IPS DF 4.7 (cell line): ENCODE data around the gene NEU4.
"Not testable (repeated sequence)": the region's sequence is repeated elsewhere in the genome, so short reads cannot be mapped to it uniquely, and the experiment has no call there.

Experiments
- DNase-seq: peaks from one replicate; pipeline ENCODE4 v3.0.0-alpha.2; 2013; ENCODE audit warnings: low spot score; ENCODE audit errors: extremely low read depth

The NEU4 gene, protein sequence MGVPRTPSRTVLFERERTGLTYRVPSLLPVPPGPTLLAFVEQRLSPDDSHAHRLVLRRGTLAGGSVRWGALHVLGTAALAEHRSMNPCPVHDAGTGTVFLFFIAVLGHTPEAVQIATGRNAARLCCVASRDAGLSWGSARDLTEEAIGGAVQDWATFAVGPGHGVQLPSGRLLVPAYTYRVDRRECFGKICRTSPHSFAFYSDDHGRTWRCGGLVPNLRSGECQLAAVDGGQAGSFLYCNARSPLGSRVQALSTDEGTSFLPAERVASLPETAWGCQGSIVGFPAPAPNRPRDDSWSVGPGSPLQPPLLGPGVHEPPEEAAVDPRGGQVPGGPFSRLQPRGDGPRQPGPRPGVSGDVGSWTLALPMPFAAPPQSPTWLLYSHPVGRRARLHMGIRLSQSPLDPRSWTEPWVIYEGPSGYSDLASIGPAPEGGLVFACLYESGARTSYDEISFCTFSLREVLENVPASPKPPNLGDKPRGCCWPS

GRCh38 chr2:241808721-241809382, at the start of gene NEU4:
Gene NEU4, plus strand, starts transcription at chr2:241809193. Its CDS starts 5,292 bp downstream, at chr2:241814485.
- no peak for DNase-seq

- not testable (repeated sequence) for DNase-seq
Measured at GRCh38 chr2:241759893-241760292, 49.1 kb upstream of the NEU4 start.

DNA sequence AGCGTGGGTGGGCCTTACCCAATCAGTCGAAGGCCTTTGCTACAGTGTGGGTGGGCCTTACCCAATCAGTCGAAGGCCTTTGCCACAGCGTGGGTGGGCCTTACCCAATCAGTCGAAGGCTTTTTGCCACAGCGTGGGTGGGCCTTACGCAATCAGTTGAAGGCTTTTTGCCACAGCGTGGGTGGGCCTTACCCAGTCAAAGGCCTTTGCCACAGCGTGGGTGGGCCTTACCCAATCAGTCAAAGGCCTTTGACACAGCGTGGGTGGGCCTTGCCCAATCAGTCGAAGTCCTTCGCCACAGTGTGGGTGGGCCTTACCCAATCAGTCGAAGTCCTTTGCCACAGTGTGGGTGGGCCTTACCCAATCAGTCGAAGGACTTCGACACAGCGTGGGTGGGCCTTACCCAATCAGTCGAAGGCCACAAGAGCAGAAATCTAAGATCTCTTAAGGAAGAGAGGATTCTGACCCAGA, 48.7 kb upstream of the NEU4 start:
- DNase-seq = no peak

- no peak for DNase-seq
Measured at GRCh38 chr2:241762321-241762932, 46.6 kb upstream of the NEU4 start.

GRCh38 chr2:241762933-241763369, 46.0 kb upstream of the NEU4 start:
- no peak for DNase-seq

GRCh38 chr2:241763551-241764274, 45.3 kb upstream of the NEU4 start:
- no peak for DNase-seq

GRCh38 chr2:241764275-241765241, 44.4 kb upstream of the NEU4 start:
- DNase-seq = no peak

DNA sequence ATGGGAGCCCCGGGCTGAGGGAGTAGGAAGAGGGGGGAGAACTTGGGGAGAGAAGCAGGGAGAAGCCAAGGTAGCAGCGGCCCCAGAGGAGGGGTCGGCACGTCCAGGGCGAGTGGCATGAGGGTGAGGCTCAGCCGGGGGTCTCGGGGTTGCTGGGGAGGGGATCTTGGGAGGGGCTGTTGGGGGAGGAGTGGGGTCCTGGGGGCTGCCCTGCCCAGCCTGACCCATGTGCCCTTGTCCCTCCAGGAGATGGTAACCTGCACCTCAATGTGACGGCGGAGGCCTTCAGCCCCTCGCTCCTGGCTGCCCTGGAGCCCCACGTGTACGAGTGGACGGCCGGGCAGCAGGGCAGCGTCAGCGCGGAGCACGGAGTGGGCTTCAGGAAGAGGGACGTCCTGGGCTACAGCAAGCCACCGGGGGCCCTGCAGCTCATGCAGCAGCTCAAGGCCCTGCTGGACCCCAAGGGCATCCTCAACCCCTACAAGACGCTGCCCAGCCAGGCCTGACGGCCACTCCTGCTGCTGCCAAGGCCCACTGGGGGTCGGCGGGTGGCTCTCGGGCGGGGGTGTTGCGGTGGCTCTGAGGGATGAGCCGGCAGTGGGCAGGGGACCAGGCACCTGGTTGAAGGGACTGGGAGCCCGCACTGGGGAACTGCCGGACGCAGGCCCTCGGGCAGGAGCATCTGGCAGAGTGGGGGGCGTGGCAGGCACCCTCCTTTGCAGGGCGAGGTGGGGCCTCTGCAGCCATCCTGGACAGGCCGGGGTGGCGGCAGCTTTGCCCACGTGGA, 41.3 kb upstream of the NEU4 start:
- DNase-seq = no peak

DNA sequence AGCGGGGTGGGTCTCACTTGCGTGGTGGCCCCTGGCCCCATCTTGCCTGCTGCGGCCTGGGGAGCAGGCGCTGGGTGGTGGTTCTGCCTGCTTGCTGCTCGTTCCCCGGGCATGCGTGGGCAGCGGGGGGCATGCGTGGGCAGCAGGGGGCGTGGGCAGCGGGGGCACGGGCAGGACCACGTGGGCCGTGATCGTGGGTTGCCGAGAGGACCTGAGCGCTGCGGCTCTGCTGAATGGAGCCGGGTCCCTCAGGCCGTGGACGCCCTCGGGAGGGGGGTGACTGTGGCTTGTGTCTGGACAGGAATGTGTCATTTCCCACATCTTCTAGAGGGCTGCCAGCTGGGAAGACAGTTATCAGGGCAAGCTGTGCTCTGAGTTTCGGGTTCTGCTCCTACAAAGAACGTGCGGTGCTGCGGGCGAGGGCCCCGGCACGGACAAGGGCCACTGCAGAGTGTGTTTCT, 40.7 kb upstream of the NEU4 start:
- no peak for DNase-seq

- no peak for DNase-seq
Measured at GRCh38 chr2:241768850-241769249, 40.1 kb upstream of the NEU4 start.

GRCh38 chr2:241769819-241770184, 39.2 kb upstream of the NEU4 start:
- DNase-seq = no peak

DNA sequence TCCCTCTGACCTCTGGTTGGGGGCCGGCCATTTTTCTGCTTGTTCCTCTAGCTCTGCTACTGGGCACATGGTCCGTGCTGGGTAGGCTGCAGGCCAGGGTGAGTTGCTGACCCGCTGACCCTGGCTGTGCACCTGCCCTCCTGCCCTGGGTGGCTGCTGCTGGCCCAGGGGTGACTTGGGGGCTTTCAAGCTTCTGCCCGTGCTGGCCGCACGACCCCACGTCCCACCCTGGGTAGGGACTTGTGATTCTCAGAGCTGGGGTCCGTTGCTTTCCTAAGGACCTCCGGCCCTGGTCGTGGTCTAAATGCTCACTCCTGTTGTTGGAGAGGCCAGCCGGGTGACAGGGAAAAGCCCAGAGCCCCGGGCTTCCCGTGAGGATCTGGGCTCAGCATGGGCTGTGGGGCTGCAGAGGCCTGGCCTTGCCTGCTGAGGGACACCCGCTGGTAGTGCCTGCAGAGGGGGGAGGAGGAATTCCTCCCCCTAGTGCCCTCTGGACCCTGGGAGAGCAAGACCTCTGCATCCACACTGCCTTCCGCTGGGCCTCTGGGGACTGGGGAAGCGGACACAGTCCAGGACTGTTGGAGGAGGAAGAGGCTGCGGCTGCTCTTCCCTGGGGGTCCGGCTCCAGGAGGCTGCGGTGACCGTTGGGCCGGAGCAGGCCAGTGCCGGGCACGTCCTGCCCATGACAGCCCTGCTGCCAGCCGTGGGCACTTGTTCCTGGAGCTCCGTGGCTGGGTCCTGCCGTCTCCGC, 38.6 kb upstream of the NEU4 start:
- no peak for DNase-seq

DNA sequence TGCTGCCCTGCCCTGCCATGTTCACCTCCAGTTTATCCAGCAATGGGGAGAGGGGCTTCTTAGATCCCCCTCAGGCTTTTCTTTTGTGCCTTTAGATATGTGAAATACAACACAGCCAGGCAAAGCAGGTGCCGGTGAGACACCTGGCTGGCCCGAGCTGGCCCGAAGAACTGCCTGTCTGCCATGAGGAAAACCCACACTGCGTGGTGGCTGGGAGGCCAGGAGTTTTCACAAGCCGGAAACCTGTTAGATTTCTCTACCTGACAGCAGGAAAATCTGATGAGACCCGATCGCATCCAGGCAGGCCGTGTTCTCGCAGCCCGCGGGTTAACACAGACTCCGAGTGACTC, 38.1 kb upstream of the NEU4 start:
- no peak for DNase-seq

GRCh38 chr2:241771286-241772062, 37.5 kb upstream of the NEU4 start:
- DNase-seq = no peak

DNA sequence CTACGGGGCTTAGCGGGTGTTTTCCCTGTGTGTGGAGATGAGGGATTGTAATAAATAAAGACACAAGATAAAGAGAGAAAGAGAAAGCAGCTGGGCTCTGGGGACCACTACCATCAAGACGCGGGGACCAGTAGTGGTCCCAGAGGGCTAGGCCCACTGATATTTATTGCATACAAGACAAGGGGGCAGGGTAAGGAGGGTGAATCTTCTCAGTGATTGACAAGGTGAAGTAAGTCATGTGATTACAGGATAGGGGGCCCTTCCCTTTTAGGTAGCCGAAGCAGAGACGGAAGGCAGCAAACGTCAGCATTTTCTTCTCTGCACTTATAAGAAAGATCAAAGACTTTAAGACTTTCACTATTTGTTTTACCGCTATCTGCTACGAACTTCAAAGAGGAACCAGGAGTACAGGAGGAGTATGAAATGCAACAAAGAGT, 36.9 kb upstream of the NEU4 start:
- no peak for DNase-seq

DNA sequence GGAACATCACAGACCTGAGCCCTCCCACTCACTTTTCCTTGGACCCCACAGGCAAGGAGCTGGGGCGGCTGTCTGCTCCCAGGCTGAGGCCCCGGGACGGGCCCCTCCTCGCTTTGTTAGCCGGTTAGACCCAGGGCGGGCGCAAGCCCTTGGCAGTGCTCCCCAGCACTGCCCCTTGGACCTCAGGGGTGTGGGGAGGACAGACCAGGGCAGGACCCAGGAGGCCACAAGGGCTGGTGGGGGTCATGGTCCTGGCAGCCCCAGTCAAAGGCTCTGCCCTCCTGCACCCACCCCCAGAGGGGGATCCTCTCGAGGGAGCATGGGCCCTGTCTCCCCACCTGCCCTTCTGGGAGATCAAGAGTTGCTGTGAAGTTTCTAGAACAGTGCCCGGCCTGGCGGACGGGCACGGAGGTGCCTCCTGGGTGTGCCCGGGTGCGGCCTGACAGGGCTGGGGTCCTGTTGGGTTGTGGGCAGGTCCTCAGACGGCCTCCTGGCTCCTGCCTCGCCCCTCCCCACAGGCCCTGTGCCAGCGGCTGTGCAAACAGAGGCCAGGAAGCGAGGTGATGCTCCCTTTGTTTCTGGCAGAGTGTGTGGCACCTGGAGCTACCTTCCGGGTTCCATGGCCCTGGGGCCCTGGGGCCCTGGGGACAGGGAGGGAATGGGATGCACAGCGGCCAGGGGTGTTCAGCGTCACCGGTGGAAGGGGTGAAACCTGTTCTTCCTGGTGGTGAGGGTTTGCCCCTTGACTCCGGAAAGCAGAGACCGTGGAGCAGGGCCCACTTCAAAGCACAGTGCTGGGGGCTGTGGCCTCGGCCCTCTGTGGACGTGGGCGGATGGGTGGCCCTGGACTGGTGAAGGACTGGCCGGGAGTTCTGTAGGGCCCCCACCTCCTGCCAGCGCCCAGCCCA, 35.2 kb upstream of the NEU4 start:
- DNase-seq = no peak
